ENCODE data around the gene GRIK3. TPM values are rescaled to one million over a fixed set of nuclear protein-coding genes. Genes with fewer than 3 reads are reported as not detected.

The GRIK3 gene
- total RNA-seq, 2 donors from 2014 or later = 0.14 TPM

- no peak overlapping the region for H3K27ac ChIP-seq
- H3K36me3 ChIP-seq = no peaks in the 10 kb centered on the region
- TF ChIP-seq CTCF (IDR thresholded peaks at IDR 0.05) = no peak
- H3K9me3 ChIP-seq = no peaks in the 10 kb centered on the region
- H3K27me3 ChIP-seq (replicated peaks; ENCODE audit: insufficient read depth) = no peaks in the 10 kb centered on the region
- no peak for ATAC-seq (ENCODE audit: insufficient number of reproducible peaks, low FRiP score, low read depth)
- no peak for DNase-seq (ENCODE audit: low spot score)
- H3K4me3 ChIP-seq = no peak overlapping the region
- H3K4me1 ChIP-seq (ENCODE audit: control insufficient read depth in 1 of 2, low read depth in 2 of 2) = no peaks in the 10 kb centered on the region
Measured at GRCh38 chr1:36944883-36945282, 89.4 kb downstream of the GRIK3 start.

GRCh38 chr1:36942148-36942547 lies 92.2 kb downstream of the GRIK3 start:
- Histone ChIP-seq H3K27ac (no peak overlapping the region), H3K9me3 (no peaks in the 10 kb centered on the region), H3K4me3 (no peak overlapping the region), H3K4me1 (ENCODE audit: control insufficient read depth in 1 of 2, low read depth in 2 of 2) (no peaks in the 10 kb centered on the region), H3K36me3 (no peaks in the 10 kb centered on the region), H3K27me3 (replicated peaks; ENCODE audit: insufficient read depth) (no peaks in the 10 kb centered on the region)
- no peak for ATAC-seq (ENCODE audit: insufficient number of reproducible peaks, low FRiP score, low read depth)
- no peak for DNase-seq (ENCODE audit: low spot score)
- no peak for TF ChIP-seq CTCF (IDR thresholded peaks at IDR 0.05)

GRCh38 chr1:36941316-36941978 lies 92.9 kb downstream of the GRIK3 start:
- DNase-seq (ENCODE audit: low spot score) = no peak
- no peaks in the 10 kb centered on the region for H3K9me3 ChIP-seq
- no peak overlapping the region for H3K27ac ChIP-seq
- H3K27me3 ChIP-seq (replicated peaks; ENCODE audit: insufficient read depth) = no peaks in the 10 kb centered on the region
- no peak for ATAC-seq (ENCODE audit: insufficient number of reproducible peaks, low FRiP score, low read depth)
- H3K4me3 ChIP-seq = no peak overlapping the region
- no peaks in the 10 kb centered on the region for H3K4me1 ChIP-seq (ENCODE audit: control insufficient read depth in 1 of 2, low read depth in 2 of 2)
- no peak for TF ChIP-seq CTCF (IDR thresholded peaks at IDR 0.05)
- H3K36me3 ChIP-seq = no peaks in the 10 kb centered on the region

GRCh38 chr1:36938819-36939218 lies 95.5 kb downstream of the GRIK3 start:
- DNase-seq (ENCODE audit: low spot score) = no peak
- TF ChIP-seq CTCF (IDR thresholded peaks at IDR 0.05) = no peak
- Histone ChIP-seq H3K27me3 (replicated peaks; ENCODE audit: insufficient read depth) (peaks cover 4% of the 10 kb centered on the region), H3K4me1 (ENCODE audit: control insufficient read depth in 1 of 2, low read depth in 2 of 2) (no peaks in the 10 kb centered on the region), H3K36me3 (no peaks in the 10 kb centered on the region), H3K9me3 (no peaks in the 10 kb centered on the region), H3K27ac (no peak overlapping the region), H3K4me3 (no peak overlapping the region)
- ATAC-seq (ENCODE audit: insufficient number of reproducible peaks, low FRiP score, low read depth) = no peak

GRCh38 chr1:36937371-36937770 lies 96.9 kb downstream of the GRIK3 start:
- Histone ChIP-seq H3K36me3 (no peaks in the 10 kb centered on the region), H3K9me3 (no peaks in the 10 kb centered on the region), H3K4me1 (ENCODE audit: control insufficient read depth in 1 of 2, low read depth in 2 of 2) (no peaks in the 10 kb centered on the region), H3K4me3 (no peak overlapping the region), H3K27me3 (replicated peaks; ENCODE audit: insufficient read depth) (peaks cover 4% of the 10 kb centered on the region), H3K27ac (no peak overlapping the region)
- ATAC-seq (ENCODE audit: insufficient number of reproducible peaks, low FRiP score, low read depth) = no peak
- TF ChIP-seq CTCF (IDR thresholded peaks at IDR 0.05) = no peak
- DNase-seq (ENCODE audit: low spot score) = no peak

Measured in thoracic aorta (tissue), 2 donors.